NK-92 (cell line): Measurements from ENCODE around the gene LITAF.

Experiments used
- DNase-seq: peaks from one replicate; lab custom pipeline; 2025; ENCODE audit not compliant: unreplicated experiment; lab: John Stamatoyannopoulos, UW

Gene LITAF

GRCh38 chr16:11586856-11587642 lies at the start of gene LITAF:
Gene LITAF, minus strand, starts transcription at chr16:11586919. Its CDS starts 30,189 bp downstream, at chr16:11556730.
- DNase-seq = no peak

GRCh38 chr16:11636172-11636721 lies 49.5 kb upstream of the LITAF start:
- DNase-seq = no peak

- DNase-seq = no peak
Observed at GRCh38 chr16:11635679-11636171, 49.0 kb upstream of the LITAF start.

- DNase-seq = no peak
Observed at GRCh38 chr16:11635113-11635652, 48.5 kb upstream of the LITAF start.

GRCh38 chr16:11634312-11634711 lies 47.6 kb upstream of the LITAF start:
- no peak for DNase-seq

- DNase-seq = no peak
Observed at GRCh38 chr16:11633113-11633512, 46.4 kb upstream of the LITAF start.

- DNase-seq = no peak
Observed at GRCh38 chr16:11632455-11632939, 45.8 kb upstream of the LITAF start.

- no peak for DNase-seq
Observed at GRCh38 chr16:11631214-11631613, 44.5 kb upstream of the LITAF start.

GRCh38 chr16:11630768-11631056 lies 44.0 kb upstream of the LITAF start:
- DNase-seq = no peak

GRCh38 chr16:11630046-11630767 lies 43.5 kb upstream of the LITAF start:
- no peak for DNase-seq

- no peak for DNase-seq
Observed at GRCh38 chr16:11629071-11630030, 42.6 kb upstream of the LITAF start.

GRCh38 chr16:11627822-11628457 lies 41.2 kb upstream of the LITAF start:
- DNase-seq = no peak

GRCh38 chr16:11627292-11627663 lies 40.6 kb upstream of the LITAF start:
- DNase-seq = no peak

- no peak for DNase-seq
Observed at GRCh38 chr16:11626657-11627291, 40.1 kb upstream of the LITAF start.

- DNase-seq = no peak
Observed at GRCh38 chr16:11625769-11626168, 39.0 kb upstream of the LITAF start.

GRCh38 chr16:11624636-11625607 lies 38.2 kb upstream of the LITAF start:
- DNase-seq = no peak

GRCh38 chr16:11624205-11624604 lies 37.5 kb upstream of the LITAF start:
- DNase-seq = no peak

- no peak for DNase-seq
Observed at GRCh38 chr16:11621920-11622651, 35.4 kb upstream of the LITAF start.
